ENCODE data around the gene ENG.
"Not testable (repeated sequence)": the region's sequence is repeated elsewhere in the genome, so short reads cannot be mapped to it uniquely, and the experiment has no call there.

Gene ENG

GRCh38 chr9:127862075-127863011 lies 7.9 kb upstream of the ENG start:
- no peak for DNase-seq

- DNase-seq = no peak
Observed at GRCh38 chr9:127860779-127861178, 6.3 kb upstream of the ENG start.

- DNase-seq = no peak
Observed at GRCh38 chr9:127860260-127860659, 5.8 kb upstream of the ENG start.

- peak; percentile 85 for DNase-seq
Observed at GRCh38 chr9:127858041-127858512, 3.6 kb upstream of the ENG start.

- no peak for DNase-seq
Observed at GRCh38 chr9:127857278-127857677, 2.8 kb upstream of the ENG start.

- DNase-seq = no peak
Observed at GRCh38 chr9:127856729-127857116, 2.3 kb upstream of the ENG start.

- DNase-seq = no peak
Observed at GRCh38 chr9:127856094-127856728, 1.8 kb upstream of the ENG start.

GRCh38 chr9:127855522-127855921 lies 1.1 kb upstream of the ENG start:
- DNase-seq = no peak

- DNase-seq = no peak
Observed at GRCh38 chr9:127854960-127855359, 502 bp upstream of the ENG start.

- DNase-seq = no peak
Observed at GRCh38 chr9:127853312-127854183, 910 bp downstream of the ENG start.

GRCh38 chr9:127852829-127853228 lies 1.6 kb downstream of the ENG start:
- no peak for DNase-seq

GRCh38 chr9:127850286-127850830 lies 4.1 kb downstream of the ENG start:
- no peak for DNase-seq

- no peak for DNase-seq
Observed at GRCh38 chr9:127848756-127849504, 5.5 kb downstream of the ENG start.

- DNase-seq = no peak
Observed at GRCh38 chr9:127847833-127848755, 6.4 kb downstream of the ENG start.

- no peak for DNase-seq
Observed at GRCh38 chr9:127847178-127847510, 7.3 kb downstream of the ENG start.

GRCh38 chr9:127846443-127847177 lies 7.8 kb downstream of the ENG start:
- no peak for DNase-seq

- not testable (repeated sequence) for DNase-seq
Observed at GRCh38 chr9:127845619-127846018, 8.8 kb downstream of the ENG start.

- no peak for DNase-seq
Observed at GRCh38 chr9:127844821-127845359, 9.6 kb downstream of the ENG start.

GRCh38 chr9:127841087-127841835 lies 13.2 kb downstream of the ENG start:
- DNase-seq = no peak

Measured in NCI-H1092 treated with DMSO at 0.1 percent for 48 hours (cell line).